Erythroblast (primary cell): ENCODE results near the gene HBEGF.

Experiments used
- GATA1 ChIP-seq: IDR thresholded peaks from 2 replicates; pipeline ENCODE4 v1.6.1; 2011; ENCODE audit warnings: low read depth, mild to moderate bottlenecking, control low read depth, low read length, moderate library complexity
- POLR2A ChIP-seq: IDR thresholded peaks from 2 replicates; pipeline ENCODE4 v1.6.1; 2011; ENCODE audit warnings: mild to moderate bottlenecking, low read length

- no peak for TF ChIP-seq POLR2A
- no peak for TF ChIP-seq GATA1
These were observed 17.4 kb upstream of the HBEGF start for GRCh38 chr5:140363631-140364471.
